GM19238 (cell line): ENCODE data around the gene SALL3.

Experiments used
- DNase-seq: peaks from one replicate; pipeline ENCODE4 v3.0.0; 2011; ENCODE audit warnings: low spot score; ENCODE audit not compliant: insufficient read length

The SALL3 gene

DNA sequence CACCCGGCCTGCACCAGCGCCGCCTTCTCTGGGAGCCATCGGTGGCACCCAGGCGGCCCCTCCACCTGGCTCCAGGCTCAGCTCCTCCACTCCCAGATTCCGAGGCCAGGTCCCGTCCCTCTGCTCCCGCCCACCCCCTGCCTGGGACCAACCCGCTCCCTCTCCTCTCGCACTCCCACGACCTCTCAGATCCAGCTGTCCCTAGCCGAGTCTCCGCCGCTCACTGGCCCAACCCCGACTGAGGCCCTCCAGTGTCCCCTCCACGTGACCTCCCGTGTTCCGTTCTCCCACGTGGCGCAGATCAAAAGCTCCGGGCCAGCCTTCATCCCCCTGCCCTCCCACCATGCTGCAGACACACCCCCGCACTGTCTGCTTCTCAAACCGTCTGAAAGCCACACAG lies 14.4 kb upstream of the SALL3 start:
- no peak for DNase-seq

DNA sequence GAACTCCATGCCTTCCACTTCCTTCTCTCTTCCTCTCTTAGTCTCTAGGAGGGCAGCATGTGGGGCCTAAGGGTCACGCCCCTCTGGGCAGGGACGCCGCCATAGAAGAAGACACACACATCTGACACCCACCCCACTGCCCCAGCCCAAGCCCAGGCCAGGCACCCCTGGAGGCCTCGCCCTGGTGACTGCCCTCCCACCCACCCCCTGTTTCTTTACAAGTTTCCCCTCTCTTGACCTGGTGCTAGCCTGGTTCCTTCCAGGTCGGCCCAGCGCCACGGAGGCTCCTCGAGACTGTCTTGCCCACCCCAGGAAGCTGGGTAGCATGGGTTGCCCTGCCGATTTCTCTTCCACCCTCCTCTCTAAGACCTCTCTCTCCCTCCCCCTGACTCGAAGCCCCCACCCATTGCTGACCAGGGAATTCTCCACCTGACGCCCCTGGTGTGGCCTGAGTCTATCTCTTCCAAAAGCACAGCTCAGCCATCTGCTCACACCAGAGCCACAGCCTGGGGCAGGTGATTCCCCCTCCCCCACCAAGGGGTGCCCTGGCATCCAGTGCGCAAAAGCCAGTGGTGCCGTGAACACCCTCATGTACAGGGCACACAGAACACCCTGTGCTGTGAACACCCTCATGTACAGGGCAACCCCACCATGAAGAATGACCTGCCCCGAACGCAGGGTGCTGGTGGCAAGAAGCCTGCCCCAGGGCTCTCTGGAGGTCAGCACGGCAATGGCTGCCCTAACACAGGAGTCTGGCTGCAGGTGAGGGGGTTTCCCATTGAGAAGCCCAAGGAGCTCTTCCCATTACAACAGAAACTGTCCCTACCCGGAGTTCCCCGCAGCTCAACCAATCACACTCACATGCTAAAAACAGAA lies 13.5 kb upstream of the SALL3 start:
- DNase-seq: no peak

DNA sequence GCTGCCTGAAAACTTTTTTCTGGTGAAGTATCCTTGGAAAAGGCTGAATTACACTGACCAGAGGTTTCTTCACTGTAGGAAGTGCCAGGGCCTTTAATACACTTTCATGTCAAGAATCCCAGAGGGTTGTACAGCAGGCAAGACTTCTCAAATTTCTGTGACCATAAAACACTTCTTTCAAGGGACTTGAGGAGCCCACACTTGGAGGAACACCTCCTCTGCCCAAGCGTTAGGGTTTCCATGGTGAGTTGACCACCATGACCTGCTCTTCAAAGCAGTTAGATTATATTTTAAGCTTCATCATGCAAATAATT lies 12.9 kb upstream of the SALL3 start:
- DNase-seq: no peak

DNA sequence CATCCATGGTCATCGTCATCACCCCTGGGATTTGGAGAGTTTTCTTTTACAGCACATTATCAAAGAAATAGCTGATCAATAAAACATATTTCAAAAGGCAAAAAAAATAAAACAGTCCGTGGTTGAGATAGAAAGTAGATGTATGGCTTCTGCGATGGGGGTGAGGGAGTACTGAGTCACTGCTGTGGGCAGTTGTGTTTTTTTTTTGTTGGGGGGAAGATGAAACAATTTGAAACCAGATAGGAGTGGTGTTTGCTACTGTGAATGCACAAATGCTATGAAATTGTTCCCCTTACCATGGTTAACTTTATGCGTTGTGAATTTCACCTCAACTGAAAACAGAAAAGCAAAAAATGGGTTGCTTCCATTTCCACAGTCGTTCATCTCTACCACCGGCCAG lies 11.9 kb upstream of the SALL3 start:
- no peak for DNase-seq

DNA sequence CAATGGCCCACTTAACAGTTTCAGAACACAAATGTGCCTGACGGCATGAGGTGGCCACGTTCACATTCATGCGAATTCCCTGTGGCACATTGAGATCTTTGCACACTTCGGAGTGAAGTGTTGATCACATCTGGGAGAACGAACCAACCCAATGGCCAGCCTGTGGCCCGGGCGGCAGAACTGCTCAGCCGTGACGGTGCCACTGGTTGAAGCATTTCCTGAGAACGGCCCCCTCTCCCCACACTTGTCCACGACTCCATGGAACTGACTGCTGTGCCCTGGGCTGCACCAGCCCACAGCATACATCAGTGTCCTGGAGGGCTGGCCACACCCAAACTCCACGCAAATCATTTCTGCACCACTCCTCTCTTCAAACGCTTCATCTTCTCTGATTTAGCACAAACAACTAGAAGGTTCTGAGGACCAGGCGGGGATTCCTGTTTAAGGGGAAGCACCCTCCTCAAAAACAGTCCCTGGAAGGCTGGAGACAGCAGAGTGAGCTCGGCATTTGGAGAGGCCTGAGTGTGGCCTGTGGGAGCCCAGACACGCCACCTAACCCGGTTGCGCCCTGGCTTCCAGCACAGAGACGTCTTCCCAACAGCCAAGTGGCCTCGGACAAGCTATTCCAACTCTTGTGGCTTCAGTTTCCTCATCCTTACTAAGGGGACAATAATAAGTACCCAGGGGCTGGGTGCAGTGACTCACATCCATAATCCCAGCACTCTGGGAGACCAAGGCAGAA lies 9.9 kb upstream of the SALL3 start:
- no peak for DNase-seq

DNA sequence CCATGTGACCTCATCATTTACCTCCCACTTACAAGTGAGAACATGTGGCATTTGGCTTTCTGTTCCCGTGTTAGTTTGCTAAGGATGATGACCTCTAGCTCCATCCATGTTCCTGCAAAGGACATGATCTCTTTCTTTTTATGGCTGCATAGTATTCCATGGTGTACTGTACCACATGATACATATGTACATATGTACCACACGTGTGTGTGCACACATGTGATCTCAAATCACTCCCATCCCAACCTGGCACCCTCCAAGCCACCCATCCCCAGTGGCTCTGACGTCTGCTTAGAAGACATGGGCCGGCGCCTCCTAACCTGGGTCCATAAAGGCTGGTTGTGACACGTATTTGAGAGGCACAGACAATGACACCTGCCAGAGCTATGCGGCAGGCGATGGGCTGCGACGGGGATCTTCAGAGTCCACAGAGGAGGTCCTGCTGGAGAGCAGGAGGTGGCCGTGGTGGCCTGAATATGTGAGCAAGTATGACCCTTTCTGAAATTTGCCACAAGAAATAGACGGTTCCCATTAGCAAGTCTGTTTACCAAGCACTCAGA lies 8.8 kb upstream of the SALL3 start:
- no peak for DNase-seq

DNA sequence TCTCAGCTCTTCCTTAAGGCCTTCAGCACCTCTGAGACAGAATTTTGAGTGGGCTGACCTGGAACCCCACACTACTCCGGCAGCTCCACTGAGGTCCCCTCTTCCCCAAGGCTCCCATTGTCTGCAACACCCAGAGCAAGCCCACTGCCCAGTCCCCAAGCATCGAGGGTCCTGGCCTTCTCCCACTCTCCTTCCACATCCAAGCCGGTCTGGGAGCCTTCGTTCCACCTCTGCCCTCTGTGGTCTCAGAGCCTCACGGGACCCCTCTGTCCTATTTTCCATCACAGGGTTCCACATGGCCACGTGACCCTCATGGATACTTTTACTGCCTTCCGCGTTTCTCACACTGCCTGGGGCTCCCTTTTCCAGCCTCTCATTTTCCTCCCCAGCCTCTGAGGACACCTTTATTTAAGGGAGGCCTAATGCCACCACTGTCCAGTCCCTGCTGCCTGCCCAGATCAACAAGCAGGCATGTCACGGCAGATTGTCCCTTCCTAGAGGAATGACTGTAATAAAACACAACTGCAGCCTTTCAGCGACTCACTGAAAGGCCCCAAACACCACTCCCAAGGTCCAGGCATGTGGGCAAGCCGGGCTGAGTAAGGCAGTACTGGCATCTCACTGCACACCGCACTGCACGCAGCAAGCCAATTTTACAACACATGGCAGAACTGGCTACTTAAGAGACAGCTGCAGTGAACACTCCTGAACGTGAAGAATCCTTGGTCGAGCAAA lies 7.9 kb upstream of the SALL3 start:
- DNase-seq: no peak

DNA sequence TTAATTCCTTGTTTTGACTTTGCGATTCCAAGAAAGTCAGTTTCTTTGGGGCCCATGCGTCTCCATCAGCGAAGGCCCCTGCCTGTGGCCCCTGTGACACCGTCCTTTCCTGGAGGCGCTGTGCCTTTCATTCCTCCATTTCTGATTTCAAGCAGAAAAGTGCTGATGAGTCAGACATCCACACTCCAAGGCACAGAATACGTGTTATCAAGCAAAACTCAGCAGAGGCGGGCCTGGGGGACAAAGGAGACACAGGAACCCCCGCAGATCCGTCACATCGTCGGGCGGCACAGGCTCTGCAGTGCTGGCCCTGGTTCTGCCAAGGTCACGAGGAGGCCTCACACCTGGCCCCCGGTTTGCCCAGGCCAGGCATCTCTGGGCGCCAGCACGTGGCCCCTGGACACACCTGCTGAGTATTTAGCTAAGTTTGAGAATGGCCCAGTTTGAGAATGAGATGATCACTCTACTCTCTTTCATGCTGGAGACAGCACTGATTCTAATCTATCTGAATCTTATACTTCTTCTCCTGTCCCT lies 7.2 kb upstream of the SALL3 start:
- DNase-seq: no peak

DNA sequence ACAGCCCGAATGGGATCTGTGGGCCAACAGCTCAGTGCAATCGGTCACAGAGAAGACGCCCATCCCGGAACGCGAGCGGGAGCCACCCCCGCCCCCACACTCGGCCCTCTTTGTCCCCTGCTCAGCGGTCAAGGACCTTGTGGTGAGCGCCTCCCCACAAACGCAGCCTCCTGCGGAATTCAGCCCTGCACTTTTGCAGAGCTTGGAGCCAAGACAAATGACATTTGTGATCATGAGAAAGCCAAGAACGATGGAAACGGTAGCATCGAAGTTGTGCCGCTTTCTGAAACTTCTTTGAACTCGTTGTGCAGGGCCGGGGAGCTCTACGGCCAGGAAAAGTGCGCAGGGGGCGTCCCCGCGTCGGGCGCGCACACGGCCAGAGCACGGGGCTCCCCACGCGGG lies 6.7 kb upstream of the SALL3 start:
- no peak for DNase-seq

DNA sequence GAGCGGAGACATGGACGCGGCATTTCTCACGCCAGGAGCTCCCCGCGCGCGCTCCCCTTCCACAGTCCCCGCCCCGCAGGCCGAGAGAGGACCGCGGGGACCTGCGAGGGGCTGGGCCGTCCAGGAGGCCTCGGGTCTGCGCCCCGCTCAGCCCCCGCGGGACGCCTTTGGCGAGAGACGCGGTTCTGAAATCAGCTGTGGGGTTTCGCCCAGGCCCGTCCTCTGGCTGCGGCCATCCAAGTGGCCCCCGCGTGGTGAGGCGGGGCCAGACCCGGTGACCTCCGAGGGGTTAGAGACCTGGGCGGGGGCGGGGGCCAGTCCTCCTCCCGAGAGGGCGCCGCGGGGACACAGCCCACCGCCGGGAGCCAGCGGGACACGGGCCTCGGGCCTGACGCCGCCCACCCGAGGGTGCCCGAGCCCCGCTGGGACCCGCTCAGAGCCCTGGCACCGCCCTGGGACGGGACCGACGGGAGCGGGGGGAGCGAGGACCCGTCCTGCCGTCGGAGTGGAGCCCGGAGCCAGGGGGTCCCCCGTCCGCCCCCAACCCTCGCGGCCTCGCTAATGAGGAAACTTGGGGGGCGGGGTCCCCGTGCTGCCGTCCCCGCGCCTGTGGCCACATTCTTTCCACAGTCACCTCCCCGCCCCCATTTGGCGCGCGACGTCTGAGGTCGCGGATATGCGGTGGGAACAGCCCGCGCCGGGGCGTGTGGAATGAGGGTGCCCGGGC lies 6.1 kb upstream of the SALL3 start:
- no peak for DNase-seq

DNA sequence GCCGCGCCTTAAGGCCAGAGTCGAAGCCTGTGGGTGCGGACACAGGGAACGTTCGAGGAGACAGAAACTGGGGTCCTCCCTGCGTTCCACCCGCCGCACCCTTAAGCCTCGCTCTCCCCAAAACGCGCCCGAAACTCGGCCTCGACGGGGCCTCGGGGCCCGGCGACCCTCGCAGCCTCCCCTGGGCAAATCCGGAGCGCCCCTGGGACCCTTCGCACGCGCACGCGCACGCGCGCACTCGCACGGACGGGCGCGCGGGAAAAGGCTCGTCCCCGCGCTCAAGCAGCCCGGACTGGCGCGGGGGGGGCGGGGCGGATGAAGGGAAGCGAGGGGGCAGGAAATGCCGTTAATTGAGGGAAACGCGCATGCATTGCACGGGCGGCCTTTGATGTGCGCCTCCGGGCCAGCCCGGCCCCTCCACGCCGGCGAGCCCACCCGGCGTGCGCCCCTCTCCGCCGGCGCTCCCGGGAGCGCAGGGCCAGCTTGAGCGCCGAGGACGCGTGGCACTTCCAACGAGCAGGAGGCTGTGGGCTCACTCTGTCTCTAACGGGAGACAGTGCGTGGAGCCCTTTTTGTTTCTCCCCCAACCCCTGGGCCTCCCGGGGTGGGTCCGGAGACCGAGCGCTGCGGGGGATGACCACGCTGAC lies 5.4 kb upstream of the SALL3 start:
- no peak for DNase-seq

DNA sequence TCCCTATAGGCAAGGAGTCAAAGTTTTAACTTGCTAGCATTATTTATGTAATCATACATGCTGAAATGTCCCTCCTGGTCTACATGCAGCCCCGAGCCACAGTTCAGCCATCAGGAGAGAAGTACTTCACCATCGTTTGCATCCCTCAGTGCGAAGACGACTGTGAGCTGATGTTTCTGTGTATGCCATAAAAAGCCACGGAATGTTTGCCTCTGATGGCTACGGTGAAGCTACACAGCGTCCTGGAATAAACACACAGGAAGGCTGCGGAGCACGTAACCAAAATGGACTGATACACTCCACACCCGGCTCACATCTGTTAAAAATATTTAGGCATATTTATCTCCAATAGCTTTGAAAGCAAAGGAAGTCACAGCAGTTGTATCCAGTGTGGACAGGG lies 4.3 kb upstream of the SALL3 start:
- no peak for DNase-seq

DNA sequence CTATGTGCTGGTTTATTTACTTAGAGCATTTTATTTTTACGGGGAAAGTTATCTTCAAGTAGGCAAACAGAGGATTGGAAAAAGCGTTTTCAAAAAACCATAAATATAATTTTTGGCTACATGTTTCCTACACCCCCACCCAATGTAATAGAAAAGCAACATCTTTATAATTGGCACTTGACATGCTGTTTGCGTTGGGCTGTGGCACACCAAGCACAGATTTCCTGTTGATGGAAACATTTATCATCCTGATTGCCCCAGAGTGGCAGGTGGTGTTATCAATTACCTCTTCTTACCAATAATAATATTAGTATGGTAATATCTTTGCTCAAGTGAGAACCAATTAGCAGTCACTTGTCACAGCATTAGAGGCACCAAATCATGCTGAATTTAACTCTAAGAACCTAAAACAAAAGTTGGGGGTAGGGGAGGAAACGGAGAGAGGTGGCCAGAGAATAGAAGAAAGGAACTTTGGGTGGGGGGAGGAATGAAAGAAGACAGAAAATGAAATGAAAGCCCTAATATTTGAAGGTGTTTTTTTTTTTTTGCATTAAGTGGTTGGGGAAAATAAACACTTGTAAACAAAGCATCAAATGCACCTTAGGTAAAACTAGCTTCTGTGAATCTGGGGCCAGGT lies 3.8 kb upstream of the SALL3 start:
- DNase-seq: no peak

DNA sequence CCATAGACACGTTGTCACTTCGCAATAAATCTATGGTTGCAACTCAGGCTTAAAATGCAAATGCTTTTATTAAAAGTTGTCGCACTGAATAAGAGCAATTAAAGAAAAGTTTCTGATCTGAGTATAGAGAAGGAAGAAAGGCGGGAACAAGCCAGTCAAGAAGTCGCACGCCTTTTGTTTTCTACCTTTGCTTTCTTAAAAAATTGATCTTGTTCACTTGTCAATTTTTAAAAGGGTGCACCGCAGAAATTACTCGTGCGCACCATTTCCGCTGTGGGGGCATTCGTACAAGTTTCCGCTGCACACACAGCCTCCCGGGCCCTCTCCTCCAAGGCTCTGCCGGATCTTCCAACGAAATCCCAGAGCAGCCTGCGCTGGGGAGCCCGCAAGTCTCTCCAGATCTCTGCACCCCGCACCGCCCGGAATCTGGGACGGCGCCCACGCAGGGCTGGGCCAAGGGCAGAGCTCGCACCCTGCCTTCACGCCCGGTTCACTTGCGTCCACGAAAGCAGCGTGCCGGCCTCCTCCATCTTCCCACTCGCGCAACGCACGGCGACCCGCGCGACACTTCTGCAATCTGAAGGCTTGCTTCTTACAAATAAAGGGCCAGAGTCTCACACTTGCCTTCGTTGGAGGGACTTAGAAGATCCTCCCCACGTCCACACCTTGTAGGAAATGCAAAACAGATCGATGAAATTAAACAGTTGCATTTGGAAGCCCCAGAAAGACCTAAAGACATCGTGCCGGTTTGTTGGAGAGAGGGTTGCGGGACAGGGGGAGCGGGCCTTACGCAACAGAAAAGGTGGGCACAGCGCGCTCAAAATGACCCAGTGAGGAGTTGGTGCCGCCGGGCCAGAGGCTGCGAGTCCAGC lies 2.6 kb upstream of the SALL3 start:
- no peak for DNase-seq

DNA sequence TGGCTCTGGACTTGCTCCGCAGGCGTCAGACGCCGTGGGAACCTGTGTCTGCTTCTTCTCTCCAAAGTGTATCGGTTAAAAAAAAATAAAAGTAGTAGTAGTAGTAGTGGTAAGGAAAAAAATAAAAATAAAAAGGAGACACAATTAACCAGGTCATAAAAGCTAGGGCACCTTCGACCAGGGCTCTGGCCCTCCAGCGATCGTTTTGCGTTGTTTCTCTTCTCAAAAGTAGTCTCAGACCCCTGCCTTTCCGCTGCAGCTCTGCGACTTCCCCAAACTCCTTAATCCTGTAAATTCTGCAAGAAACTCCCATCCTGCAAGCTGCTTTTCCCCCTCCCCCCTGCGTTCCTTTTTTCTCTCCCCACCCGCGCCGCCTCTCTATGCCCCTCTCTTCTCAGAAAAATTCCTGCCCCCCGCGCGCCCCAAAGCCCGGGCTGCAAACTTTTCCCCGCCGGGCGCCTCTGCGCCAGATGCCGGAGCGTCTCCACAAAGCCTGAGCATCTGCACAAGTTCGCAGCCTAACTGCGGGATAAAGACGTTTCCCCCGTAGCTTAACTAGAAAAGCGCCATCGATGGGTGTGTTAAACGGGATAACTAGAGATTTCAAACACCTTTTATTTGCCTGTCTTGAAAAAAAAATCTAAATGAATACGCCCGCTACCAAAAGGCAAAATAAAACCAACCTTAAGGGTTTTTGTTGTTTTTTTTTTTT lies 1.8 kb upstream of the SALL3 start:
- DNase-seq: no peak

DNA sequence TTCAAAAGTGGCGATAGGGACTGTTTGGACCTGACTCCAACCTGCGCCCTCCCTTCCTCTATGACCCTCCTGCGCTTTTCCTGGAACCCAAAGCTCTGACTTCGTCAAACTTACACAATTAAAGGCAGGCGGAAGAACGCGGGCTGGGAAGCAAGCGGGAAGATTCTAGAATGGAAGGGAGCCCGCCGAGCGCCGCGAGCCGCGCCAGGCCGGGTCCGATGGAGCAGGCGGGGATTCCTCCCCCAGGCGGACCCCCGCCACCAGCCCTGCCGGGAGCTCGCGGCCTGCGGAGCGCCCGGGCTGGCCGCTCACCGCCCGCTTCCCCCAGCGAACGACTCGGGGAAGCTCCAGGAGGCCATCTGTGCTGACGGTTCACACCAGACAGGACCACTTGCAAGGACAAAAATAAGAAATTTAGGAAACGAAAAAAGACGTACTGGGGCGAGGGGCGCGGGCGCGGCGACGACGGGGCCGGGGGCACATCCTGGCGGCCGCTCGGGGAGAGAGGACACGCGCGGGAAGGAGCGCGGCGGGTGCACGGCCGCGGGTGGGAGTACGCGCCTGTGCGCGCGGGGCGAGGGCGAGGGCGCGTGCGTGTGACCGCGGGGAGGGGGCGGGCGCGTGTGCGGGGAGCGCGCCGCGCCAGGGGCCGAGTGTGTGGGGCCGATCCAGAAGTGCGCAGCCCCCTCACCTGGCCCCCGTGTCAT lies 1.1 kb upstream of the SALL3 start:
- no peak for DNase-seq

DNA sequence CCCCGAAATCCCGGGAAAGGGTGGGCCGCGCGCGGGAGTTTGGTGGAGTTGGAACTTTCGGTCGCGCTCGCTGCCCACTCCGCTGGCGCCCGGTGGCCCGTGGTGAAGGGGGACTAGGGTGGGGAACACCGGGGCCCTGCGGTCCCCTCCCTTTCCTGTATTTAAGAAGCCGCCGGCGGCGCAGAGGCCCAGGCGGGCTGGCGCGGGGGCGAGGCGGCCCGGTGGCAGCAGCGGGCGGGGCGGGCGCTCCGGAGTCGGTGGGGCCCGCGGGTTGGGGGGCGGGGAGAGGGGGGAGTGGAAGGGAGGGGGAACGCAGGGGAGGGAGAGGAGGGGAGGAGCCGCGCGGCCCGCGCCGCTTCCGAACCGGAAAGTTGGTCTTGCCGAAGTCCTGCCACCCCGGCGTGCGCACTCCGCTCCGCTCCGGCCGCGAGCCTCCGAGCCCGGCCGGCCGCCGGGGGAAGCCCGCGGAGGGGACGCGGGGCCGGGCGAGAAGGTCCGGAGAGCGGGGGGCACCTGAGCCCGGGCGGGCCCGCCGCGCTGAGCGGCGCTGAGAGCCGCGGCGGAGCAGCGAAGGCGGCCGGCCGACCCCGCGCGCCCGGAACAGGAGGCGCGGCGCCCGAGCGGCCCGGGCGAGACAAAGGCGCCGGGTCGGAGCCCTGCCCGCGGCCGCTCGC lies 425 bp upstream of the SALL3 start:
- no peak for DNase-seq
